Caco-2 (cell line): ENCODE data around the gene SLIT3. TPM values are rescaled to one million over a fixed set of nuclear protein-coding genes. Genes with fewer than 3 reads are reported as not detected.
A peak's percentile ranks its signal among the peaks of the same experiment; 100 is the strongest.

Experiments used
- BruUV-seq: library from RNA; stranded (reverse); fragments of 400-500 nt; replicated peaks from 2 replicates; lab custom pipeline; 2021; lab: Mats Ljungman, UMichigan
- CTCF ChIA-PET: fragments of 300-600 bp; sonication (Branson Sonifier 250); formaldehyde crosslinking; loops from one replicate; lab custom pipeline; 2022; ENCODE audit warnings: antibody characterized with exemption; lab: Charles Lee
- POLR2A ChIA-PET: fragments of 300-600 bp; sonication (Branson Sonifier 250); formaldehyde crosslinking; loops from one replicate; lab custom pipeline; 2022; ENCODE audit warnings: antibody characterized with exemption; lab: Charles Lee
- DNase-seq, 2 experiments: peaks; one replicate each; pipeline versions ENCODE4 v3.0.0 to v3.0.0-alpha.2; 2020 to 2022
- H3K27me3 ChIP-seq: replicated peaks from 2 replicates; pipeline ENCODE4 v1.6.0; 2011; ENCODE audit warnings: low read length; ENCODE audit not compliant: control insufficient read depth, insufficient read depth
- H3K36me3 ChIP-seq: 2 replicates; pipeline ENCODE4 v1.5.1; 2011; ENCODE audit warnings: low read length; ENCODE audit not compliant: control insufficient read depth, insufficient read depth
- H3K4me1 ChIP-seq: fragments of 250-450 bp; sonication (Bioruptor Pico); 2 replicates; pipeline ENCODE4 v1.5.1; 2020; ENCODE audit warnings: mild to moderate bottlenecking
- H3K4me3 ChIP-seq: 2 replicates; pipeline ENCODE4 v1.5.1; 2011; ENCODE audit warnings: low read depth, mild to moderate bottlenecking, control low read depth, low read length
- H3K9me3 ChIP-seq: fragments of 250-450 bp; sonication (Bioruptor Pico); 2 replicates; pipeline ENCODE4 v1.5.1; 2020; ENCODE audit warnings: mild to moderate bottlenecking, moderate library complexity
- H3K27ac Mint-ChIP-seq: one replicate; pipeline ENCODE4 v1.8.0; 2022; ENCODE audit warnings: mixed read lengths; ENCODE audit not compliant: unreplicated experiment
- H3K27me3 Mint-ChIP-seq: one replicate; pipeline ENCODE4 v1.8.0; 2022; ENCODE audit warnings: mixed read lengths; ENCODE audit not compliant: insufficient read depth, unreplicated experiment
- H3K36me3 Mint-ChIP-seq: one replicate; pipeline ENCODE4 v1.8.0; 2022; ENCODE audit warnings: mild to moderate bottlenecking, mixed read lengths; ENCODE audit not compliant: insufficient read depth, unreplicated experiment
- H3K4me1 Mint-ChIP-seq: one replicate; pipeline ENCODE4 v1.8.0; 2022; ENCODE audit warnings: low read depth, mixed read lengths; ENCODE audit not compliant: unreplicated experiment
- H3K4me3 Mint-ChIP-seq: one replicate; pipeline ENCODE4 v1.8.0; 2022; ENCODE audit warnings: mild to moderate bottlenecking, moderate library complexity, mixed read lengths; ENCODE audit not compliant: unreplicated experiment
- H3K9me3 Mint-ChIP-seq: one replicate; pipeline ENCODE4 v1.8.0; 2022; ENCODE audit warnings: mixed read lengths; ENCODE audit not compliant: unreplicated experiment
- CTCF ChIP-seq, 2 experiments: fragments of 200-600 bp in 1 of 2; IDR thresholded peaks; 1 replicate in 1 of 2; 2 replicates in 1 of 2; pipeline versions ENCODE4 v1.5.1 to v1.8.0; 2011 to 2022; ENCODE audit warnings: antibody characterized with exemption in 1 of 2, control low read depth in 1 of 2, inconsistent platforms in 1 of 2, low read depth in 1 of 2, low read length in 1 of 2, mild to moderate bottlenecking in 1 of 2, moderate library complexity in 1 of 2; ENCODE audit not compliant: insufficient read depth in 1 of 2, severe bottlenecking in 1 of 2, unreplicated experiment in 1 of 2
- intact Hi-C: fragments of 100-400 bp; cut with micrococcal nuclease; formaldehyde crosslinking; loops from one replicate; pipeline ENCODE4 v1.10.0; 2022; ENCODE audit not compliant: unreplicated experiment
- total RNA-seq: library from RNA; stranded (reverse); gene quantifications from 2 replicates; pipeline ENCODE4 v1.2.3, GENCODE V29; 2022

Gene SLIT3
- total RNA-seq, 1 experiment from 2014 or later = 2.1 TPM

- H3K27me3 ChIP-seq = no peaks in the 10 kb centered on the region
- intact Hi-C loops = no loop called here
- ChIA-PET POLR2A (no interaction called here), CTCF (interaction anchor here (1.5 kb wide), 1 partner anchor 12 kb away, joined by 3 read pairs; no protein-coding TSS in a partner anchor)
- no peak for TF ChIP-seq CTCF (IDR thresholded peaks at IDR 0.05; ENCODE audit: insufficient read depth in 1 of 2, low read depth in 1 of 2, low read length in 1 of 2, severe bottlenecking in 1 of 2, unreplicated experiment in 1 of 2)
- H3K4me1 Mint-ChIP-seq = peaks cover 26% of the 10 kb centered on the region
- no peaks in the 10 kb centered on the region for H3K27me3 Mint-ChIP-seq
- no peaks in the 10 kb centered on the region for H3K9me3 Mint-ChIP-seq
- H3K4me3 ChIP-seq = no peak overlapping the region
- no peak overlapping the region for H3K4me3 Mint-ChIP-seq
- no peak overlapping the region for H3K27ac Mint-ChIP-seq
- H3K9me3 ChIP-seq = no peaks in the 10 kb centered on the region
- H3K36me3 Mint-ChIP-seq = no peaks in the 10 kb centered on the region
- BruUV-seq = no TSS peak
- no peak for DNase-seq
- H3K36me3 ChIP-seq = no peaks in the 10 kb centered on the region
- H3K4me1 ChIP-seq = peaks cover 12% of the 10 kb centered on the region
Measured at GRCh38 chr5:168680395-168680794, 620.5 kb downstream of the SLIT3 start.

DNA sequence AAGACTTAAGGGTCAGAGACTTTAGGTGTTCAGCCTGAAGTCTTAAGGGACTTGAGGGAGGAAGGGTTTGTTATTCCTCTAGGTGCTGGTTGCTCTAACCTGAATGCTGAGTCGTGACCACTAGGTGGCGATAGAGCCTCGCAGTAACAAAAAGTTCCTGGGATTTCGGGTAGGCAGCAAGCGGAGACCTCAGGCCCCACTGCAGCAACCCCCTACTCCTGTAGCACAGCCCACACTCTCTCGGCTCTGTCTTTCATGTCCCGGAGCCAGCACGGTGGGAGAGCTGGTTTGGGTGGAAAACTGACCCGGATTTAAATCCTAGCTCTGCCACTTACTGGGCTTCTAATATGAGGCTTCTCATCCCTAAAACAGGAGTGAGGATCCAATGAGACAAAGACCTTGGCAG is 621.4 kb downstream of the SLIT3 start:
- H3K9me3 Mint-ChIP-seq = no peaks in the 10 kb centered on the region
- H3K27ac Mint-ChIP-seq = no peak overlapping the region
- ChIA-PET POLR2A (no interaction called here), CTCF (interaction anchor here (0.6 to 1.3 kb wide), 2 partner anchors 14 to 1041 kb away, joined by 3 to 4 read pairs; no protein-coding TSS in a partner anchor)
- H3K36me3 ChIP-seq = no peaks in the 10 kb centered on the region
- H3K9me3 ChIP-seq = no peaks in the 10 kb centered on the region
- TF ChIP-seq CTCF (IDR thresholded peaks at IDR 0.05; ENCODE audit: insufficient read depth in 1 of 2, low read depth in 1 of 2, low read length in 1 of 2, severe bottlenecking in 1 of 2, unreplicated experiment in 1 of 2) = peak; percentile 92 to 94
- H3K4me3 ChIP-seq = no peak overlapping the region
- peaks cover 26% of the 10 kb centered on the region for H3K4me1 Mint-ChIP-seq
- H3K27me3 ChIP-seq = no peaks in the 10 kb centered on the region
- intact Hi-C loops = loop anchor here (1.0 kb wide), 7 partner anchors 14 to 902 kb away; no protein-coding TSS in a partner anchor
- no peak overlapping the region for H3K4me3 Mint-ChIP-seq
- H3K4me1 ChIP-seq = peaks cover 12% of the 10 kb centered on the region
- H3K27me3 Mint-ChIP-seq = no peaks in the 10 kb centered on the region
- no peaks in the 10 kb centered on the region for H3K36me3 Mint-ChIP-seq
- peak; percentile 79 to 84 for DNase-seq
- BruUV-seq = no TSS peak

- no peaks in the 10 kb centered on the region for H3K36me3 Mint-ChIP-seq
- intact Hi-C loops = no loop called here
Measured at GRCh38 chr5:168676501-168676900, 624.4 kb downstream of the SLIT3 start.

More at GRCh38 chr5:168676501-168676900, 624.4 kb downstream of the SLIT3 start:
- no peaks in the 10 kb centered on the region for H3K27me3 Mint-ChIP-seq
- BruUV-seq = no TSS peak
- ChIA-PET POLR2A (no interaction called here), CTCF (no interaction called here)
- no peak for TF ChIP-seq CTCF (IDR thresholded peaks at IDR 0.05; ENCODE audit: insufficient read depth in 1 of 2, low read depth in 1 of 2, low read length in 1 of 2, severe bottlenecking in 1 of 2, unreplicated experiment in 1 of 2)
- Histone ChIP-seq H3K36me3 (no peaks in the 10 kb centered on the region), H3K9me3 (no peaks in the 10 kb centered on the region), H3K4me1 (peaks cover 5% of the 10 kb centered on the region), H3K4me3 (no peak overlapping the region), H3K27me3 (no peaks in the 10 kb centered on the region)
- H3K9me3 Mint-ChIP-seq = no peaks in the 10 kb centered on the region
- no peak overlapping the region for H3K27ac Mint-ChIP-seq
- peaks cover 10% of the 10 kb centered on the region for H3K4me1 Mint-ChIP-seq
- H3K4me3 Mint-ChIP-seq = no peak overlapping the region
- no peak for DNase-seq
